Stomach (tissue), 9 donors: ENCODE data around the gene CCDC192. TPM values are rescaled to one million over a fixed set of nuclear protein-coding genes. Genes with fewer than 3 reads are reported as not detected.

Experiments
- DNase-seq, 2 donors: peaks; one replicate each; pipeline versions ENCODE4 v3.0.0 to v3.0.0-alpha.2; 2013 to 2019
- H3K27ac ChIP-seq, 5 donors: fragments of 200-600 bp in 4 of 5; sonication (generic) in 4 of 5; one replicate each; pipeline ENCODE4 v1.5.1; 2013 to 2019; ENCODE audit warnings: mild to moderate bottlenecking in 1 of 5, moderate library complexity in 1 of 5
- H3K27me3 ChIP-seq, 3 donors: fragments of 200-600 bp; sonication (generic); one replicate each; pipeline ENCODE4 v1.5.1; 2017 to 2019; ENCODE audit warnings: mixed run types in 1 of 3
- H3K36me3 ChIP-seq, 4 donors: fragments of 200-600 bp; sonication (generic); 1 replicate in 3 of 4; 2 replicates in 1 of 4; pipeline ENCODE4 v1.5.1; 2016 to 2019
- H3K4me1 ChIP-seq, 4 donors: fragments of 200-600 bp; sonication (generic); one replicate each; pipeline ENCODE4 v1.5.1; 2016 to 2019
- H3K4me3 ChIP-seq, 4 donors: fragments of 200-600 bp; sonication (generic) in 3 of 4; one replicate each; pipeline ENCODE4 v1.5.1; 2016 to 2019; ENCODE audit warnings: mild to moderate bottlenecking in 1 of 4
- H3K9me3 ChIP-seq, 4 donors: fragments of 200-600 bp; sonication (generic); one replicate each; pipeline ENCODE4 v1.5.1; 2016 to 2019
- CTCF ChIP-seq, 7 experiments: fragments of 450-650 bp in 4 of 7; fragments of 200-600 bp in 3 of 7; sonication (generic) in 3 of 7; IDR thresholded peaks; one replicate each; pipeline ENCODE4 v1.5.1; 2016 to 2019; ENCODE audit warnings: antibody characterized with exemption in 7 of 7, control low read depth in 2 of 7, mild to moderate bottlenecking in 1 of 7
- EP300 ChIP-seq: sonication (generic); formaldehyde crosslinking; IDR thresholded peaks from one replicate; pipeline ENCODE4 v1.6.1; 2017; ENCODE audit warnings: antibody characterized with exemption
- POLR2A ChIP-seq, 4 donors: fragments of 450-650 bp; IDR thresholded peaks; one replicate each; pipeline ENCODE4 v1.6.1; 2016; ENCODE audit warnings: antibody characterized with exemption in 4 of 4, control low read depth in 2 of 4, mild to moderate bottlenecking in 1 of 4, moderate library complexity in 1 of 4
- POLR2AphosphoS5 ChIP-seq, 3 donors: sonication (generic); formaldehyde crosslinking; IDR thresholded peaks; one replicate each; pipeline ENCODE4 v1.6.1; 2016; ENCODE audit warnings: antibody characterized with exemption in 3 of 3
- WGBS, 5 donors: extraction: QIAGEN DNeasy Blood & Tissue Kit in 3 of 5; methylation state at CpG; one replicate each; pipeline versions ENCODE4 v1.1.5 to v1.1.7; 2013 to 2018; 5-methylcytosine and 5-hydroxymethylcytosine counted together
- intact Hi-C: fragments of 100-400 bp; cut with DNase I; formaldehyde crosslinking; loops from one replicate; pipeline ENCODE4 v1.15.1; 2023; ENCODE audit warnings: low total_unique reads
- polyA plus RNA-seq, 3 donors: library from polyadenylated mRNA; stranded (reverse); fragments of 200-250 nt; gene quantifications; one replicate each; pipeline ENCODE4 v1.2.3, GENCODE V29; 2013
- total RNA-seq, 5 donors: library from RNA; depleted of rRNA; stranded (reverse); fragments of >200 nt; gene quantifications; one replicate each; pipeline versions ENCODE4 v1.1.0 to v1.2.3, GENCODE V29; 2014 to 2016
- donor health status: healthy with polysubstance abuse.
- donor health status: Bipolar disorder and iron deficiency.
- donor health status: healthy.

The CCDC192 gene
- total and polyA plus RNA-seq, 8 donors = 0.10 to 2.2 TPM; not detected in 6

GRCh38 chr5:127950707-127951391 lies 247.7 kb downstream of the CCDC192 start:
- 57 to 75% (median 62%) methylated on average over 6 of the region's 6 CpGs for WGBS, 5 donors
- H3K27ac ChIP-seq = no peak overlapping the region
- TF ChIP-seq POLR2AphosphoS5 (IDR thresholded peaks at IDR 0.05) = peak in 1 of 3 donors; percentile 21
- no peak for TF ChIP-seq CTCF (IDR thresholded peaks at IDR 0.05)
- TF ChIP-seq EP300 = no peak
- TF ChIP-seq POLR2A (IDR thresholded peaks at IDR 0.05) = no peak
- intact Hi-C loops = no loop called here
- H3K27me3 ChIP-seq = no peaks in the 10 kb centered on the region
- no peaks in the 10 kb centered on the region for H3K9me3 ChIP-seq
- DNase-seq = peak in 1 of 2 donors; percentile 58
- no peak overlapping the region for H3K4me3 ChIP-seq
- no peaks in the 10 kb centered on the region for H3K36me3 ChIP-seq
- H3K4me1 ChIP-seq = peaks cover 0 to 6% (median 0%) of the 10 kb centered on the region in 4 donors

GRCh38 chr5:127951791-127952190 lies 248.6 kb downstream of the CCDC192 start:
- Histone ChIP-seq H3K27ac (no peak overlapping the region), H3K4me3 (no peak overlapping the region), H3K36me3 (no peaks in the 10 kb centered on the region), H3K9me3 (no peaks in the 10 kb centered on the region), H3K27me3 (no peaks in the 10 kb centered on the region), H3K4me1 (peaks cover 0 to 7% (median 0%) of the 10 kb centered on the region in 4 donors)
- 76 to 89% (median 87%) methylated on average over 4 of the region's 4 CpGs for WGBS, 5 donors
- intact Hi-C loops = no loop called here
- no peak for DNase-seq
- TF ChIP-seq CTCF (IDR thresholded peaks at IDR 0.05) (no peak), POLR2A (IDR thresholded peaks at IDR 0.05) (no peak), EP300 (no peak), POLR2AphosphoS5 (IDR thresholded peaks at IDR 0.05) (no peak)

- H3K4me3 ChIP-seq = no peak overlapping the region
- no peaks in the 10 kb centered on the region for H3K36me3 ChIP-seq
- 33 to 57% (median 46%) methylated on average over 2 of the region's 2 CpGs for WGBS, 5 donors
- no peak for TF ChIP-seq EP300
- TF ChIP-seq POLR2A (IDR thresholded peaks at IDR 0.05) = no peak
- no peak for TF ChIP-seq CTCF (IDR thresholded peaks at IDR 0.05)
- TF ChIP-seq POLR2AphosphoS5 (IDR thresholded peaks at IDR 0.05) = no peak
- H3K4me1 ChIP-seq = peaks cover 25 to 49% (median 45%) of the 10 kb centered on the region in 4 donors
- H3K27me3 ChIP-seq = no peaks in the 10 kb centered on the region
- no peak for DNase-seq
- intact Hi-C loops = no loop called here
- no peaks in the 10 kb centered on the region for H3K9me3 ChIP-seq
- peak overlapping the region in 4 of 5 donors; percentile 2 to 83 (median 76) for H3K27ac ChIP-seq
These were observed 254.0 kb downstream of the CCDC192 start for GRCh38 chr5:127957183-127957582.

- Histone ChIP-seq H3K4me1 (peaks cover 25 to 53% (median 45%) of the 10 kb centered on the region in 4 donors), H3K36me3 (no peaks in the 10 kb centered on the region), H3K4me3 (no peak overlapping the region), H3K27ac (peak overlapping the region in 4 of 5 donors; percentile 47 to 83 (median 76)), H3K9me3 (no peaks in the 10 kb centered on the region), H3K27me3 (no peaks in the 10 kb centered on the region)
- intact Hi-C loops = no loop called here
- TF ChIP-seq CTCF (IDR thresholded peaks at IDR 0.05) (no peak), POLR2A (IDR thresholded peaks at IDR 0.05) (no peak), EP300 (no peak), POLR2AphosphoS5 (IDR thresholded peaks at IDR 0.05) (no peak)
- no peak for DNase-seq
These were observed 254.6 kb downstream of the CCDC192 start for GRCh38 chr5:127957701-127958239.
